Measurements from ENCODE around the gene RNF212. TPM values are rescaled to one million over a fixed set of nuclear protein-coding genes. Genes with fewer than 3 reads are reported as not detected.

RNF212 gene
- total and polyA plus RNA-seq, 8 donors, result 1.3 to 4.8 (median 2.6) TPM; not detected in 4

- WGBS, 5 donors, result 72 to 93% (median 88%) methylated on average over 5 of the region's 5 CpGs
- no peak for TF ChIP-seq POLR2A (IDR thresholded peaks at IDR 0.05)
- TF ChIP-seq POLR2AphosphoS5 (IDR thresholded peaks at IDR 0.05), result no peak
- no peak for TF ChIP-seq CTCF (IDR thresholded peaks at IDR 0.05)
- no peak for TF ChIP-seq EP300 (IDR thresholded peaks at IDR 0.05)
Observed at GRCh38 chr4:1096841-1097240, 16.5 kb downstream of the RNF212 start.

GRCh38 chr4:1094336-1094690 lies 19.1 kb downstream of the RNF212 start:
- TF ChIP-seq POLR2A (IDR thresholded peaks at IDR 0.05) (no peak), EP300 (IDR thresholded peaks at IDR 0.05) (no peak), POLR2AphosphoS5 (IDR thresholded peaks at IDR 0.05) (no peak), CTCF (IDR thresholded peaks at IDR 0.05) (no peak)
- H3K4me1 ChIP-seq, result no peaks in the 10 kb centered on the region
- WGBS, 5 donors, result 71 to 83% (median 80%) methylated on average over 6 of the region's 6 CpGs
- H3K27me3 ChIP-seq, result peaks cover 0 to 4% (median 0%) of the 10 kb centered on the region in 3 donors
- H3K4me3 ChIP-seq, result no peak overlapping the region
- H3K9me3 ChIP-seq, result no peaks in the 10 kb centered on the region
- intact Hi-C loops (cut with DNase I; ENCODE audit: low total_unique reads), result no loop called here
- DNase-seq, result no peak
- H3K36me3 ChIP-seq, result no peaks in the 10 kb centered on the region
- no peak overlapping the region for H3K27ac ChIP-seq

More at GRCh38 chr4:1096841-1097240, 16.5 kb downstream of the RNF212 start:
- no peak overlapping the region for H3K27ac ChIP-seq
- H3K4me3 ChIP-seq, result no peak overlapping the region
- intact Hi-C loops (cut with DNase I; ENCODE audit: low total_unique reads), result no loop called here
- H3K9me3 ChIP-seq, result no peaks in the 10 kb centered on the region
- peaks cover 0 to 4% (median 0%) of the 10 kb centered on the region in 3 donors for H3K27me3 ChIP-seq
- no peaks in the 10 kb centered on the region for H3K36me3 ChIP-seq
- no peaks in the 10 kb centered on the region for H3K4me1 ChIP-seq
- DNase-seq, result no peak

- peaks cover 0 to 6% (median 4%) of the 10 kb centered on the region in 4 donors for H3K9me3 ChIP-seq
- H3K4me3 ChIP-seq, result no peak overlapping the region
- intact Hi-C loops (cut with DNase I; ENCODE audit: low total_unique reads), result no loop called here
- no peak for TF ChIP-seq POLR2A (IDR thresholded peaks at IDR 0.05)
- no peak for TF ChIP-seq CTCF (IDR thresholded peaks at IDR 0.05)
- no peak for TF ChIP-seq EP300 (IDR thresholded peaks at IDR 0.05)
- TF ChIP-seq POLR2AphosphoS5 (IDR thresholded peaks at IDR 0.05), result no peak
- WGBS, 5 donors, result 63 to 75% (median 65%) methylated on average over 19 to 22 of the region's 22 CpGs
- H3K27ac ChIP-seq, result no peak overlapping the region
- H3K36me3 ChIP-seq, result no peaks in the 10 kb centered on the region
- H3K4me1 ChIP-seq, result no peaks in the 10 kb centered on the region
- H3K27me3 ChIP-seq, result peaks cover 0 to 4% (median 0%) of the 10 kb centered on the region in 3 donors
- no peak for DNase-seq
Observed at GRCh38 chr4:1093391-1094335, 19.7 kb downstream of the RNF212 start.

- no peaks in the 10 kb centered on the region for H3K36me3 ChIP-seq
- peaks cover 0 to 9% (median 8%) of the 10 kb centered on the region in 4 donors for H3K9me3 ChIP-seq
- DNase-seq, result no peak
- H3K4me1 ChIP-seq, result no peaks in the 10 kb centered on the region
- WGBS, 5 donors, result 60 to 90% (median 82%) methylated on average over 1 to 4 of the region's 4 CpGs
- H3K4me3 ChIP-seq, result no peak overlapping the region
- no peak overlapping the region for H3K27ac ChIP-seq
- no peak for TF ChIP-seq POLR2A (IDR thresholded peaks at IDR 0.05)
- no peak for TF ChIP-seq EP300 (IDR thresholded peaks at IDR 0.05)
- no peak for TF ChIP-seq CTCF (IDR thresholded peaks at IDR 0.05)
- TF ChIP-seq POLR2AphosphoS5 (IDR thresholded peaks at IDR 0.05), result no peak
- intact Hi-C loops (cut with DNase I; ENCODE audit: low total_unique reads), result no loop called here
- peaks cover 0 to 4% (median 0%) of the 10 kb centered on the region in 3 donors for H3K27me3 ChIP-seq
Observed at GRCh38 chr4:1092983-1093361, 20.4 kb downstream of the RNF212 start.

Data from stomach (tissue), 9 donors.